Measurements from ENCODE around the gene CHSY3. TPM values are rescaled to one million over a fixed set of nuclear protein-coding genes. Genes with fewer than 3 reads are reported as not detected.

Gene CHSY3
- total and polyA plus RNA-seq, 2 experiments from 2014 or later, result 0.44 to 3.0 TPM

GRCh38 chr5:130116972-130117371, 212.7 kb downstream of the CHSY3 start:
- no peaks in the 10 kb centered on the region for H3K27me3 ChIP-seq (ENCODE audit: insufficient read depth)
- no peak overlapping the region for H2AFZ ChIP-seq
- no peak overlapping the region for H3K4me3 ChIP-seq
- Mint-ChIP-seq H3K9me3 (no peaks in the 10 kb centered on the region), H3K27me3 (ENCODE audit: insufficient read depth, low read depth, poor library complexity) (no peaks in the 10 kb centered on the region), H3K36me3 (ENCODE audit: low read depth) (no peaks in the 10 kb centered on the region), H3K4me3 (no peak overlapping the region), H3K4me1 (peaks cover 11% of the 10 kb centered on the region; the same call in 2 of the 3 replicates), H3K27ac (no peak overlapping the region)
- peak; percentile 15 for DNase-seq (ENCODE audit: low spot score)
- H3K4me1 ChIP-seq (ENCODE audit: insufficient read depth), result no peaks in the 10 kb centered on the region
- H3K9me2 ChIP-seq (ENCODE audit: insufficient read depth), result no peaks in the 10 kb centered on the region
- no peaks in the 10 kb centered on the region for H4K20me1 ChIP-seq (replicated peaks; ENCODE audit: insufficient read depth)
- H3K36me3 ChIP-seq (ENCODE audit: insufficient read depth), result no peaks in the 10 kb centered on the region
- no peak for TF ChIP-seq CREB1 (CRISPR knock-in tag; IDR thresholded peaks at IDR 0.05; ENCODE audit: low read depth)
- peak; percentile 30 to 64; a peak in 3 of 4 replicates for TF ChIP-seq CTCF (conservative IDR thresholded peaks at IDR 0.05; ENCODE audit: low read depth in 2 of 2)
- H3K4me2 ChIP-seq, result no peak overlapping the region
- ATAC-seq, result peak; percentile 55
- H3K27ac ChIP-seq (ENCODE audit: low read depth), result no peak overlapping the region
- H3K79me2 ChIP-seq (replicated peaks; ENCODE audit: insufficient read depth), result no peaks in the 10 kb centered on the region
- no peaks in the 10 kb centered on the region for H3F3A ChIP-seq (replicated peaks; ENCODE audit: low read depth)

GRCh38 chr5:130126746-130127145, 222.5 kb downstream of the CHSY3 start:
- Histone ChIP-seq H3F3A (replicated peaks; ENCODE audit: low read depth) (no peaks in the 10 kb centered on the region), H3K9me2 (ENCODE audit: insufficient read depth) (no peaks in the 10 kb centered on the region), H2AFZ (no peak overlapping the region), H3K79me2 (replicated peaks; ENCODE audit: insufficient read depth) (no peaks in the 10 kb centered on the region), H3K27ac (ENCODE audit: low read depth) (no peak overlapping the region), H4K20me1 (replicated peaks; ENCODE audit: insufficient read depth) (no peaks in the 10 kb centered on the region), H3K4me3 (no peak overlapping the region), H3K4me1 (ENCODE audit: insufficient read depth) (no peaks in the 10 kb centered on the region), H3K36me3 (ENCODE audit: insufficient read depth) (no peaks in the 10 kb centered on the region), H3K4me2 (no peak overlapping the region), H3K27me3 (ENCODE audit: insufficient read depth) (no peaks in the 10 kb centered on the region)
- H3K4me1 Mint-ChIP-seq, result no peaks in the 10 kb centered on the region; the same call in 2 of the 3 replicates
- H3K36me3 Mint-ChIP-seq (ENCODE audit: low read depth), result no peaks in the 10 kb centered on the region
- no peak overlapping the region for H3K4me3 Mint-ChIP-seq
- ATAC-seq (no peak), DNase-seq (ENCODE audit: low spot score) (no peak)
- TF ChIP-seq ZNF462 (CRISPR knock-in tag; IDR thresholded peaks at IDR 0.05) (no peak), ZNF331 (CRISPR knock-in tag; IDR thresholded peaks at IDR 0.05; ENCODE audit: low read depth) (no peak), REST (IDR thresholded peaks at IDR 0.05; ENCODE audit: unreplicated experiment) (no peak), NANOG (IDR thresholded peaks at IDR 0.05; ENCODE audit: borderline replicate concordance) (no peak), CTCF (conservative IDR thresholded peaks at IDR 0.05; ENCODE audit: low read depth in 2 of 2) (no peak)
- peaks cover 2% of the 10 kb centered on the region for H3K27me3 Mint-ChIP-seq (ENCODE audit: insufficient read depth, low read depth, poor library complexity)
- H3K27ac Mint-ChIP-seq, result no peak overlapping the region
- H3K9me3 Mint-ChIP-seq, result no peaks in the 10 kb centered on the region

Measured in GM23338 (cell line).